ENCODE data around the gene CABLES1.

CABLES1 gene

DNA sequence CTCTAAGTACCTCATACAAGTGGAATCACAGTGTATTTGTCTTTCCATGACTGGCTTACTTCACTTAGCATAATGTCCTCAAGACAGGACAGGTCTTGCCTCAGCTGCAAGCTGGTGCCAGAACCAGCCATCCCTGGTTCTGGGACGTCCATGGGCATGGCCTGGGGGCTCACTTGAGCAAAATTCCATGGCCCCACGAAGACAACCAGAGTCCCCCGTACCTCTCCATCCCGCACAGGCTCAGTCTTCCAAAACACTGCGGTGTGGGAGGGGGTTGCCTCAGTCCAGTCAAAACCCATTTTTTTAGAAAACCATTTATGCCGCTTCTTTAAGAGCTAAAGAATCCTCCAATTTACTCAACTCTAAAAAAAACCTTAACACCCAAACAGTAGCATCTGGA is 21.7 kb upstream of the CABLES1 start:
- no peak for DNase-seq

DNA sequence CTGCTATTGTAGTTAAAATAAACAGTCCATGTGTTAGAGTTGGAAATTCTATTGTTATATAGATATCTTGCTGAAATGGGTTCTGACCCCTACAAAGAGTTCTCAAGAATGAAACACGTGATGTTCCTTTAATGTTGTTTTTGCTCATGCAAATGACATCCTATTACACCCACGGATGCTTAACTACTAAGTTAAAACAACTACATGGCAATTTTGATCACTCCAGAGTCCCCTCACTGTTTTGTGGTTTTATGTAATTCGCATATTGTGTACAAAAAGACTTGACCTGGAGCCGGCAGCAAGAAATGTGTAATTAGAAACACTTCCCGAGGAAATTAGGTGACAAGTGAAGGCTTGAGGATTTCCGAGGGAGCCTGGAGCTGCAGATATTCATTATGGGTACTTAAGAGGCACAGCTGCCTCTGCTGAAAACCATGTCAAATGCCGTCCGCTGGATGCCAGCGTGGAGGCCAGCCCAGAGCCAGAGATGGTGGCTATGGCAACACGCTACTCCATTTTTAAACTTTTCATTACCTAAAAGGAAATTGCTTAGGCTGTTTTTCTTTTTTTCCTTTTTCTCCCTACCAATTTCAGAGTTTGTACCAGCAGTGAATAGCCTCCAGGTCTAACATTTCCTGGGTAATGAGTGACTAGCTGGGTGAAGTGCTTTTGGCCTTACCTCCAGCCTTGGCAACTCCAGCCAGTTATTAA is 21.0 kb upstream of the CABLES1 start:
- DNase-seq: no peak

DNA sequence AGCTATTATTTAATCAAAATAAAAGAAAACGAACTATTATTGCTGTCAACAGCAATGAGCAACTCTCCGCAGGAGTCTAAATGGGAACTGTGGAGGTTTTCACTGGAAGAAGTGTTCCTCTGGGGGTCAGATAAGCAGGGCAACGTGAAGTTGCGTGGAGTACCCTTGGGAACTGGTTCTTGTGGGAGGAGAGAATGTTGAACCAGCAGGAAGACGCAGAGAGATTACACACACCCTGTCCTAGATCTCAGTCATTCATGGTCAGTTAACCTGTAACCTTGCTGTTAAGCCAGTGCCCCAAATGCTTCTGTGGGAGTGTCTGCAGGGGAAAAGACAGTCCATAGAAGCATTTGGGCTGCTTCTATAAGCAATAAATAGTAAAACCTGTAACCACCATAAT is 20.4 kb upstream of the CABLES1 start:
- no peak for DNase-seq

DNA sequence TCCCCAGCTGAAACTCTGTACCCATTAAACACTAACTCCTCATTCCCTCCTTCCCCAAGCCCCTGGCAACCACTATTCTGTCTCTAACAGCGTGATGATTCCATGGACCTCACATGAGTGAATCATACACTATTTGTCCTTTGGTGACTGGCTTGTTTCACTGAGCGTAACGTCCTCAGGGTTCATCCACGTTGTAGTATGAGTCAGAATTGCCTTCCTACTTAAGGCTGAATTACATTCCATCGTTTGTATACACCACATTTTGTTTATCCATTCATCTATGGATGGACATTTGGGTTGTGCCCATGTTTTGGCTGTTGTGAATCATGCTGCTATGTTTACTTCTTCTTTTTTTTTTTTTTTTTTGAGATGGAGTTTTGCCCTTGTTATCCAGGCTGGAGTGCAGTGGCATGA is 19.6 kb upstream of the CABLES1 start:
- DNase-seq: no peak

DNA sequence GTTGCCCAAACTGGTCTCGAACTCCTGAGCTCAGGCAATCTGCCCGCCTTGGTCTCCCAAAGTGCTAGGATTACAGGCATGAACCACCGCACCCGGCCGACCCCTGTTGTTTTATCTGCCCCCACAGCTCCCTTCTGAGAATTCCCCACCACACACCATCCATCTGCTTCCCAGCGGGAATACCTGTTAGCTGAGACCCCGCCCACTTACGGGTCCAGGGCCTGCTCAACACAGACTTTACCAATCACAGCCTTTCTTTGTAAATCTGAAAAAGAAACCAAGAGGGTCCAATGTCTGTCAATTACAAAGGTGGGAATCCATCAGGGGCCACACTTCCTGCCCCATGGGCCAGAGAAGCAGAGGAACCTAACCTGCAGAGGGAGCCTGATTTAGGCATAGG is 14.2 kb upstream of the CABLES1 start:
- no peak for DNase-seq

DNA sequence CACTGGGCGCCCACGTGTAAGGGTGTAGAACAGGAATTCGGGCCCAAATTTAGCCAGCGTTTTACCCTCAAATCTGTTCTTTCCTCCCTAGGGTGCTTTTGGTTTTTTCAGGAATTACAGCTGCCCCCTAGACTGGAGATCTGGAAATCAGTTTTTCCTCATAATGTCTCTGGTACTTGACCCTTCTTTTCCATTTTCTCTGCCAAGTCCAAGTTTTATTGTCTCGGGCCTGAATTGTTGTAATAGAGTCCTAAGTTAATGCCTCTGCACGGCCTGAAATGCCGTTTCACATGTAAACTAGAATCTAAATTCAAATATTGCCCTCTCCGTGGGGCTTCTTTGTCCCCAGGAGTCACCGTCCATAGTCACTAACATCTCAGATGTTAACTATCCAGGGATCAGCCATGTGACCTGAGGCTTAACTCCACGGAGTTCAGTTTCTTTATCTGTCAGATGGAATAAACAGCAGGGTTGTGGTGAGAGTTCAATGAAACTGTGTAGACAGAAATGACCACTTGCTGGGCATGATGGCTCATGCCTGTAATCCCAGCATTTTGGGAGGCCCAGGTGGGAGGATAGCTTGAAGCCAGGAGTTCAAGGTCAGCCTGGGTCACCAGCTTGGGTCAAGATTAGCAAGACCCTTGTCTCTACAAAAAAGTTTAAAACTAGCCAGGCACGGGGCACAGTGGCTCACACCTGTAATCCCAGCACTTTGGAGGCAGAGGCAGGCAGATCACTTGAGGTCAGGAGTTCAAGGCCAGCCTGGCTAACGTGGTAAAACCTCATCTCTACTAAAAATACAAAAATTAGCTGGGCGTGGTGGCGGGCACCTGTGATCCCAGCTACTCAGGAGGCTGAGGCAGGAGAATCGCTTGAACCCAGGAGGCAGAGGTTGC is 12.7 kb upstream of the CABLES1 start:
- DNase-seq: no peak

DNA sequence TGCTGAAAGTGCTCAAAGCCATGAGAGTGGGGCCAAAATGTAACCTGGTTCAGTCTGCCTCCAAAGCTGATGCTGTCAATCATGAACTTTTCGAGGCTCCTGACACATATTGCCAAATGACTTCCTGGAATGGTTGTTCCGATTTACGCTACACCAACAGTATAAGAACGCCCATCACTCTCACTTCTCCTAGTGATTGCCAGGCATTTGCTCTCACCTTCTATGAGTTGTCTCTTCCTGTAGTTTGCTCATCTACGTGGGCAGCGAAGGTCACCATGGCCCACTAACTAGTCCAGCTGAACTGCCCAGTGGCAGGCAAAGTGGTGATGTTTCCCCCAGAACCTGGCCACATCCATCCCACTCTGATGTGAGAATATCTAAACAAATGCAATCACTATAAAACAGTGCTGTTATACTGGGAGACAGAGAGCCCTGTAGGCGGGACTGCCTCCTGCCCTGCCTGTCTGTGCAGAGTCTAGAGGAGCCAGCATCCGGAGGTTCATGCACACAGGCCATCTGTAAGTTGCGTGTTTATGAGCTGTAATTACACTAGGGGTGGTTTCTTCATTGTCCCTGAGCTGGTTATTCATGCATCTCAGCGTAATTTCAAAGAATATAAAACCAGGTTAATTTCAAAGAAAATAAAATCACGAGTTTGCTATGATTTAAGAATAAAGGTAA is 8.8 kb upstream of the CABLES1 start:
- DNase-seq: no peak

DNA sequence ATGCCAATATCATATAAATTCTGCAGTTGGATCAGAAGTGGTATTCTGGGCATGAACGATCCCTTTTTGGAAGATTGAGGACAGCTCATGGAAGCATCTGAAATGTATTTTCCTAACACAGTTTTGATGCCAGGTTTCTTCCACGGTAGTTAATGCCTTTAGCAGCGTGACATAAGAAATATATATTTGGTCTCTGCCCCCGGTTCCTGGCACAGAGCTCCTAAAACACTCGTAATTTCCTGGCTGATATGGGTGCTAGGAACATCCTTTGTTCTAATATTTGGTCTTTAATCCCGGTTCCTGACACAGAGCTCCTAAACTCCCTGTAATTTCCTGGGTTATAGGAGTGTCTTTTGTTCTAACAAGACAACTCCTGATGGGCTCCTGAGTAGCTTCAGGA is 8.2 kb upstream of the CABLES1 start:
- no peak for DNase-seq

DNA sequence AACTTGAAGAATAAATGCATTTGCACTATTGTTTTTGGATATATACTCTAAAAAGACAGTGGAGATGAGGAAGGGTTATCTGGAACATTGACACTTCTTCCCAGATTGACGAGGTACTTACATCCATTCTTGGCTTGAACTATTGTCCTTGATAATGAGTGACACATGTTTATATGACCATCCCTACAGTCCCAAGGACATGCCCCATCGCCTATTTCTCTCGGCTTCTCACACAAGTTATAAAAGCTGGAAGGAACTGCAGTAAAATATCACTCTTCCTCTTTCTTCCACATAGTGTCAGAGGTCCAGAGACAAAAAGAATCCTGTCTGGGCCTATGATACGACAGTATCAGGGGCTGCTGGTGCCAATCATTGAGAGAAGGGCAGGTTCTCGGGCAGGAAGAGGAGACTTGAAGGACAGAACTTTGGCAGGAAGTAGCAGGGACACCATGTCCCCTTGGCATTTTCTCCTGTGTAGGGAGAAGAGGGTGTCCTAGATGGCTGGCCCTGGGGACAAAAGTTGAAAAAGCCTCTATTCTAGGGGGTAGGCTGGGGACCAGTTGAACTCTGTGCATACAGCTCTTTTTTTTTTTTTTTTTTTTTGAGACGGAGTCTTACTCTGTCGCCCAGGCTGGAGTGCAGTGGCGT is 5.8 kb upstream of the CABLES1 start:
- DNase-seq: no peak

DNA sequence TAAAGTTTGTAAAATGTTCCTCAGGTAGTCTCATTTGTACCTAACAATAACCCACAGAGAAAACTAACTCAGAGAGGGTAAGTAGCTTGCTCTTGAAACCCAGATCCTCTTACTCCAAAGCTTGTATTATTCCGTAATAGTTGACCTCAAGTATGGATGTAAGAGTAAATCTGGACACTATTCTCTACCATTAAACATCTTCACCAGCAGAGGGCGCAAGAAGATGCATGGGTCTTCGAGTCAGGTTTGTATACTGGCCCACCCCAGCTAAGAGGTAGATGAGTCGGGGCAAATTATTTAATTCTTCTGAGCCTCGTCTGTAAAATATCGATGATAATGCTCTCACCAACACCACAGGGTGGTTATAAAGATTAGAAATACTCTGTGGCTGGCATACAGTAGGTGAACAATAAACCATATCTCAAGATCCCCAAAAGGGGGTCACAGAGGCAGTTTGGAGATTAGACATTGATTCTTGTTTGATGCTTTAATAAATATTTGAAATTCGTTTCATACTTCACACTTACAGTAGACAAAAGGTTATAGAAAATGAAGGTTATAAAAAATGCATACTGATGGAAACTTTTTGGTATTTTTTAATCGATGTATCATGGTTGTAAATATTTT is 3.5 kb upstream of the CABLES1 start:
- DNase-seq: peak; percentile 74

DNA sequence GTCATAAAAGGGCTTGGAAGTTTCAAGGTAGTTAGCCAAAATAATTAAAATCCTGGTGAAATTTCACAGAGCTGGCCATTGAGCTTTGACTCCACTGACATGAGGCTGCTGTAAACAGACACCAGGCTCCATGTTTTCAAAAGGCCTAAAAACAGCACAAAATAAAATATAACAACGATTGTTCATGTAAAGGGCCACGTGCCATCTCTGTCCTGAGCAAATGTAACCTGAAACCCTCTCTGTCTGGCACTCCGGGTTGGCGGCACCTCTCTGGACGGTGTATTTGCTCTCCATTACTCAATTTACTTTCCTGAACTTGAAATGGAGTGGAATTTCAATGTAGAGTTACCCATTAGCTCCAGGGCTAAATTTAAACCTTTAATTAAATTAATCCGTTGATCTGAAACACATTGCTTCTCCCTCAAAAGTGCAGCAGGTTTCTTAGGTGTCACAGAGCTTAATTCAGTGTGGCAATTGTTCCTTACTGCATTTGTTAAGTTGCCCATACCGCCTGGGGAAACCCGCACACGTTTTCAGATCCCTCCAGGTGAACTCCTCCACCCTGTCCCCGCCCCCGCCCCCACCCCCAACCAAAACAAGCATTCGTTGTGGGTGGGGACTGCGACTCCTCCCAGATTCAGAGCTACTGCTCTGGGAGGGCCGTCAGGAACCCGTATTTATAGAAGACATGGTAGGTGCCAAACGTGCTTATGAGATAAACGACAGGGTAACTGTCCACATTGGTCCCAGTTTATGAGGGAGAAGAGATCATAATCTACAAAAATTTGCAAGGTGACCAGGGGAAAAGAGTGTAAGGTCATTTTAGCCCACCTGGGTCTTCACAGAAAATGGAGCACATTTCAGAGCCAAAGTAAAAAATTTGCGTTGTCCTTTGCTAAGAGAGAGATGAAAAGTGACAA is 1.2 kb upstream of the CABLES1 start:
- peak; percentile 32 for DNase-seq

DNA sequence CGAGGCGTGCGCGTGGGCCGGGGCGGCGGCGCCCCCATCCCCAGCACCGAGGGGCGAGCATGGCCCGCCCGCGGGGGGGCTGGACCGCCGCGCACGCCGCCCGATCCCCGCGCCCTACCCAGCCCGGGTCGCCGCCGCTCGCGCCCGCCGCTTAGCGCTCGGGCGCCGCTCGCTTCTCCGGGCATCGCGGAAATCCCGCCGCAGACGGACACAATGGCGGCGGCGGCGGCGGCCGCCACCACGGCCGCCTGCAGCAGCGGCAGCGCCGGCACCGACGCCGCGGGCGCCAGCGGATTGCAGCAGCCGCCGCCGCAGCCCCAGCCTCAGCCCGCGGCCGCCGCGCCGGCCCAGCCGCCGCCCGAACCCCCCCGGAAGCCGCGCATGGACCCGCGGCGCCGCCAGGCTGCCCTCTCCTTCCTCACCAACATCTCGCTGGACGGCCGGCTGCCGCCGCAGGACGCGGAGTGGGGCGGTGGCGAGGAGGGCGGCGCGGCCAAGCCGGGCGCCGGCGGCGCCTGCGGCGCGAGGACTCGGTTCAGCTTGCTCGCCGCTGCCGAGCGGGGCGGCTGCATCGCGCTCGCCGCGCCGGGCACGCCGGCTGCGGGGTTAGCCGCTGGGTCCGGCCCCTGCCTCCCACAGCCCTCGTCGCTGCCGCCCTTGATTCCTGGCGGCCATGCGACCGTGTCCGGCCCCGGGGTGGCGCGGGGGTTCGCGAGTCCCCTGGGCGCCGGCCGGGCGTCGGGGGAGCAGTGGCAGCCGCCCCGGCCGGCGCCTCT is 453 bp downstream of the CABLES1 start:
- DNase-seq: peak; percentile 24

DNA sequence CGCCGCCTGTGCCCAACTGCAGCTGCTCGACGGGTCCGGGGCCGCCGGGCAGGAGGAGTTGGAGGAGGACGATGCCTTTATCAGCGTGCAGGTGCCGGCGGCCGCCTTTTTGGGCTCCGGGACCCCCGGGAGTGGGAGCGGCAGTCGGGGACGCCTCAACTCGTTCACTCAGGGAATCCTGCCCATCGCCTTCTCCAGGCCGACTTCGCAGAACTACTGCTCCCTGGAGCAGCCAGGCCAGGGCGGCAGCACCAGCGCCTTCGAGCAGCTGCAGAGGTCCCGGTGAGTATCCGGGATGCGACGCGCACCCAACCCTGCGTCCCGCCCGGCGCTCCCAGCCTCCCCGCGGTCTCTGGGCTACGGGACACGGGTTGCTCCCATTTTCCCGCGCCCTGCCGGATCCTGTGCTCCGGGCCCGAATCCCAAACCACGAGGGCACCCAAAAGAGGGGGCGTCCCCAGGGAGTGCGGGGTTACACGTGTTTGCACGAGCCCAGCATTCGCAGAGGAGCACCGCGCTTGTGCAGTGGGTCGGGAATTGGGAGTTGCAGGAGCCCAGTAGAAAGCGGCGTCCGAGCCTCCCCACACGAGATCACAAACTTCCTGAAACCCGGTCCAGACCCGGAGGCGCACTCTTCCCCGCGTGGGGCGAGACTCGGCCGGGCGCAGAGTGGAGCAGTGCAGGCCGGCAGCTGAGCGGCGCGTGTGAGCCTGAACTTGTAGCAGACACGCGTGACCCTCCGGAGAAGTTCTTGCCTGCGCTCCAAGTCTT is 1.2 kb downstream of the CABLES1 start:
- DNase-seq: no peak

DNA sequence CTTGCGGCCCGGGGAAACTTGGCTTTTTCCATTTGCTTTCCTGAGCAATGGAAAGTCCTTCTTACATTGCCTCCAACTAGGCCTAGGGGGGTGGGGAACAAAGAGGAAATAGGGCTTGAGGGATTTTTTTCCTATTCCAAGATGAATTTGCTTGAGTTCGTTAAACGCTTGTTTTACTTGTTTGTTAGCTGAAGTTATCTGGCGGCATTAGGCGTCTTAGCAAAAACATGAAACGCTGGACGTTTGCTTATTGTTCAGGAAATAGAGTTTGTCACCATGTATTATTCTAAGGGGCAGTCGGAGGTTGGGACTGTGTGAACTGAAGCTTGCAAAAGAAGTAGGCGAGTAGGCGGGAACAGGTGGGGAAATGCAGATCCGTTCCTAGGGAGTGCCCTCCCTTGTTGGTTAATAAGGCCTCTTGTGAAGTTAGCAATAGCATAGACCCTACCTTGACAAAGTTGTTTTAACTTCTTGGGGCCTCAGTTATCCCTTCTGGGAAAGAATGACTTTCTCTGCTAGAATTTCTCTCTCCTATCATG is 1.9 kb downstream of the CABLES1 start:
- no peak for DNase-seq

DNA sequence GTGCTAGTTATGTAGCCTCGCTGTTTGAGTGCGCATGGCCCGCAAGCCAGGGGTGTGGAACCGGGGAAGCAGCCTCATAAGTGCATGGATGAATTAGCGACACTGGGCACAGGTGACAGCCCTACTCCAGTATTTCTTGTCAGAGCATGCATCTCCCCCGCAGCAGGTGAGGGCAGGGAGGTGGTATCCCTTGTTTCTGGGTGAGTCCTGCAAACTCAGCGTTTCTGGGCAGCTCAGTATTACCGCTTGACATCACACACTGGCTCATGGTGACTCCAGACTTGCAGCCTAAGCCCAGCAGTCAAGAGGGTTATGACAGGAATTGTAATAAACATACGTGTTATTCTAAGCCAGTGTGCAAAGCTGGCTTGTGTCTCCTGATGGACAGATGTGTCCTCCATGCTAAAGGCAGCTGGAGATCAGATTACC is 2.5 kb downstream of the CABLES1 start:
- DNase-seq: no peak

DNA sequence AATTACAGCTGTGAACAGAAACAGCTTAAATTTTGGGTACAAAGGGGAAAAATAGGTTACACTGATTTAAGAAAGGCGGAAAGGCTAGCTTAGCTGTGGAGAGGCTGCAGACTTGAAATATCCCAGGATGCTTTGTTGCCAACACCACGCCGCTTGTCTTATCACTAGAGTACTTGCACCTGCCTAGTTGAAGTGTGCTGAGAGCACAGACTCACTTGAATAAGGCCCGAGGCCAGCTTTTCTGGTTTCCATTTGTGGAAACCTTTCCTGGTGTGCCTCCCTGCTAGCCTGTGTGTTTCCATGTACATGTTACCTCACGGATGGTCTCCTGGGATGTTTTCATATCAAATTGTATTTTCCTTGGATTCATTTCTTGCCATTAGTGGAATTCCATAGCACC is 3.2 kb downstream of the CABLES1 start:
- no peak for DNase-seq

DNA sequence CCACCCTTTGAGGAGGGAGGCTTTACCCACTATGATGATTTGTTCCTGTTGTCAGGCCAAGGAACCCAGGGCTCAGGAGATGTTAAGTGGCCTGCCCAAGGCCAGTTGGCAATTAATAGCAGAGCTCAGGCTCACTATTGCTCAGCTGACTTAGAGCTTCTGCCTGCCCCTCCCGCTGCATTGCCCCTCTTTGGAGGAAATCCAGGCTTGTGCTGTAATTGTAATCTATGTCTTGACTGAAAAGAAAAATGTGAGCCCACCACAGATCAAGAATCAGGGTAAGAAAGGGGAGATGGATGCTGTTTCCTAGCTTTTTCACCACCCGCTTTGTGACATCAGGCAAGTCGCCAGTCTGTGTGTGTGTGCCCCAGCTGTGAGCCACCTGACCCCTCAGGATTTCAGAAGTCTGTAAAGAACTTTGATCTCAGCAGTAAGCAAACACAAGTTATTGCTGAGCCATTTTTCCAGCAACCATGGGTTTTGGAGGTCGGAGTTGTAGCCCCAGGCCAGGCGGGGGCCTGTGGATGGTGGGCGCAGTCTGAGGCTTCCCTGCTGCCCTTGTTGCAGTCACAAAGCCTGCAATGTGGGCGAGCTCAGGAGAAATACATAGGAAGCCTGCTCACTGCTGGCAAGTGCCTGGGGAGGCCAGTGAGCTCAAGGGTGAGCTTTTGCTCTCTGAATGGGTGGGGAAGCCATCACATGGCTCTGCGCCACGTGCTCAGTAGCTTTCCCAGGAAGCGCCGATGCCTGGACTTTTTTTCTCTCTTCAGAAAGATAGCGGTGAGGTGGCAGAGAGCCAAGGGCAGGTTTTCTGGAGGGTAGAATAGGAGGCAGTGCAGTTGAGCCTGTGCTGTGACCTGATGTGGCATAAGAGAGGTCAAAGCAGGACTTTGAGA is 6.1 kb downstream of the CABLES1 start:
- DNase-seq: no peak

DNA sequence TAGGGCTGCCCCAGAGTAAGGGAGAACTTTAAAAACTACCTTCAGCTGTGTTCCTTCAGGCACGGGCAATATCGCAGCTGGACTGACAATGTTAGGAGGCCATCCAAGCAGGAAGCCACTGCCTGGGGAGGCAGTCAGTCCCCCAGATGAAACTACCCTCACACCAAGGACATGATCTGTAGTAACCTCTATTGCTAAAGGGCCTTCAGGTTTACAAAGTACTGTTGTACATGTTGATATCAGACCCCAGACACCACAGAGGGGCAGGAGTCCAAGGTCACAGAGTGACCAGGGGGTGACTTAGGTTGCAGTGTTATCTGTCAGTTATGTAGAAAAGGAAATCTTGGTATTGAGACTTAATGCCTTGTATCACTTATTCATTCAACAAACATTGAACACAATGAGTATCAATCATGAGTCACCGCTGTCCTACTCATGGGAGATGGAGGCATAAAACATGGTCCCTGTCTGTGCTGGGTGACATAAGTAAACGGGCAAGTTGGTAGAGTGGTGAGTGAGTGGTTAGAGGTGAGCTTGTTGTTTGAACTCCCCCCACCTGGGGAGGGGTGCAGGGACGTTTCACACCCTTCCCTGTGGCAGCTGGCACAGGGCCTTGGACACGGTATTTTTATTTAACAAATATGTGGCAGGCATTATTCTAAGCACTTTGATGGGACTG is 7.1 kb downstream of the CABLES1 start:
- no peak for DNase-seq

All from CD4-positive, alpha-beta T cell treated with Interleukin-12 subunit alpha and Interleukin-12 subunit beta, for 1 hour (primary cell).